GM18868 (cell line): Measurements from ENCODE around the gene CDH6.
"Not testable (repeated sequence)": the region's sequence is repeated elsewhere in the genome, so short reads cannot be mapped to it uniquely, and the experiment has no call there.

ENCODE experiments used
- ATAC-seq: cut with Tn5 transposase; IDR thresholded peaks from one replicate; pipeline ENCODE4 v1.9.1; 2021; ENCODE audit warnings: mild to moderate bottlenecking, moderate library complexity; ENCODE audit not compliant: unreplicated experiment

Gene CDH6

GRCh38 chr5:31322946-31323345, 129.5 kb downstream of the CDH6 start:
- no peak for ATAC-seq

GRCh38 chr5:31324842-31325241, 131.4 kb downstream of the CDH6 start:
- no peak for ATAC-seq

- no peak for ATAC-seq
Observed at GRCh38 chr5:31328040-31328733, 134.7 kb downstream of the CDH6 start.

GRCh38 chr5:31329715-31330114, 136.2 kb downstream of the CDH6 start:
- ATAC-seq: no peak

- no peak for ATAC-seq
Observed at GRCh38 chr5:31332160-31332559, 138.7 kb downstream of the CDH6 start.

GRCh38 chr5:31333475-31333874, 140.0 kb downstream of the CDH6 start:
- no peak for ATAC-seq

GRCh38 chr5:31334061-31334860, 140.8 kb downstream of the CDH6 start:
- ATAC-seq: no peak

- no peak for ATAC-seq
Observed at GRCh38 chr5:31335456-31335855, 142.0 kb downstream of the CDH6 start.

- no peak for ATAC-seq
Observed at GRCh38 chr5:31343946-31344345, 150.5 kb downstream of the CDH6 start.

- no peak for ATAC-seq
Observed at GRCh38 chr5:31346896-31347551, 153.5 kb downstream of the CDH6 start.

- no peak for ATAC-seq
Observed at GRCh38 chr5:31347552-31347905, 154.0 kb downstream of the CDH6 start.

- ATAC-seq: no peak
Observed at GRCh38 chr5:31350395-31350794, 156.9 kb downstream of the CDH6 start.

- ATAC-seq: no peak
Observed at GRCh38 chr5:31355337-31355736, 161.9 kb downstream of the CDH6 start.

GRCh38 chr5:31357038-31357437, 163.6 kb downstream of the CDH6 start:
- no peak for ATAC-seq

GRCh38 chr5:31359839-31360238, 166.4 kb downstream of the CDH6 start:
- ATAC-seq: peak; percentile 91

- ATAC-seq: no peak
Observed at GRCh38 chr5:31361234-31361633, 167.7 kb downstream of the CDH6 start.

- not testable (repeated sequence) for ATAC-seq
Observed at GRCh38 chr5:31361704-31362528, 168.4 kb downstream of the CDH6 start.

GRCh38 chr5:31362529-31362900, 169.0 kb downstream of the CDH6 start:
- ATAC-seq: no peak

- no peak for ATAC-seq
Observed at GRCh38 chr5:31362931-31363568, 169.6 kb downstream of the CDH6 start.

GRCh38 chr5:31364881-31365636, 171.6 kb downstream of the CDH6 start:
- ATAC-seq: no peak
